GM18951 (cell line): ENCODE measurements around the gene LHX5.

Experiments
- POLR2A ChIP-seq: IDR thresholded peaks from 4 replicates; pipeline ENCODE4 v1.6.1; 2011; ENCODE audit warnings: mild to moderate bottlenecking; ENCODE audit not compliant: insufficient read length, insufficient read depth; ENCODE audit errors: extremely low read depth
- in situ Hi-C: fragments of 300-500 bp; cut with MboI; formaldehyde crosslinking; loops from one replicate; pipeline ENCODE4 v1.12.0; 2022; ENCODE audit warnings: low sequenced_read_pairs, mixed read lengths, inconsistent platforms; ENCODE audit not compliant: unreplicated experiment

Gene LHX5

GRCh38 chr12:113420996-113421595, 50.6 kb downstream of the LHX5 start:
- in situ Hi-C loops = no loop called here
- TF ChIP-seq POLR2A = no peak

- TF ChIP-seq POLR2A = no peak
- in situ Hi-C loops = loop anchor here (10.0 kb wide), 1 partner anchor 224 kb away; no protein-coding TSS in a partner anchor
These were observed 53.3 kb downstream of the LHX5 start for GRCh38 chr12:113418213-113418879.

GRCh38 chr12:113416091-113416754, 55.4 kb downstream of the LHX5 start:
- in situ Hi-C loops = loop anchor here (10.0 kb wide), 1 partner anchor 221 kb away; no protein-coding TSS in a partner anchor
- TF ChIP-seq POLR2A = no peak

GRCh38 chr12:113414519-113415038, 57.1 kb downstream of the LHX5 start:
- in situ Hi-C loops = loop anchor here (10.0 kb wide), 1 partner anchor 220 kb away; no protein-coding TSS in a partner anchor
- no peak for TF ChIP-seq POLR2A

- in situ Hi-C loops = loop anchor here (10.0 kb wide), 1 partner anchor 219 kb away; no protein-coding TSS in a partner anchor
- TF ChIP-seq POLR2A = no peak
These were observed 58.2 kb downstream of the LHX5 start for GRCh38 chr12:113413488-113413939.
